Measurements from ENCODE around the gene TMEM259.

GRCh38 chr19:1004803-1005664 is 15.9 kb downstream of the TMEM259 start:
- no peak for TF ChIP-seq RAD21 (IDR thresholded peaks at IDR 0.05 in 1 of 2, conservative IDR thresholded peaks at IDR 0.05 in 1 of 2; ENCODE audit: low read depth in 2 of 2, low read length in 2 of 2)
- no peak for TF ChIP-seq CTCF (IDR thresholded peaks at IDR 0.05; ENCODE audit: control extremely low read depth in 1 of 3, insufficient read depth in 1 of 3, low read depth in 1 of 3, low read length in 3 of 3)
- TF ChIP-seq MAX (IDR thresholded peaks at IDR 0.05) = no peak
- TF ChIP-seq POLR2A (IDR thresholded peaks at IDR 0.05; ENCODE audit: control extremely low read depth in 1 of 2, low read depth in 2 of 2, low read length in 2 of 2) = no peak
- no peak for TF ChIP-seq POLR2AphosphoS5 (IDR thresholded peaks at IDR 0.05; ENCODE audit: low read depth, low read length)
- TF ChIP-seq MAFK (IDR thresholded peaks at IDR 0.05; ENCODE audit: low read depth, low read length) = no peak
- TF ChIP-seq TAF1 (IDR thresholded peaks at IDR 0.05; ENCODE audit: low read depth, low read length) = no peak
- no peak for TF ChIP-seq ATF2 (IDR thresholded peaks at IDR 0.05; ENCODE audit: low read length)
- TF ChIP-seq EZH2 (IDR thresholded peaks at IDR 0.05; ENCODE audit: low read depth, low read length, severe bottlenecking) = no peak
- no peak for TF ChIP-seq SP1 (IDR thresholded peaks at IDR 0.05; ENCODE audit: low read depth, low read length)
- no peak for TF ChIP-seq EGR1 (IDR thresholded peaks at IDR 0.05; ENCODE audit: borderline replicate concordance, low read depth, low read length)
- TF ChIP-seq CEBPB (IDR thresholded peaks at IDR 0.05; ENCODE audit: low read depth, low read length) = no peak
- no peak for TF ChIP-seq TBP (IDR thresholded peaks at IDR 0.05; ENCODE audit: low read depth, low read length)

Data from H1 (cell line).